ENCODE data around the gene FAM237B.
A peak's percentile ranks its signal among the peaks of the same experiment; 100 is the strongest.

The FAM237B gene

GRCh38 chr7:90290244-90291113, 30.6 kb downstream of the FAM237B start:
- no peak for DNase-seq (ENCODE audit: low read depth)

- DNase-seq (ENCODE audit: low read depth): no peak
These were observed 33.0 kb downstream of the FAM237B start for GRCh38 chr7:90288154-90288553.

GRCh38 chr7:90276033-90276728, 44.9 kb downstream of the FAM237B start:
- DNase-seq (ENCODE audit: low read depth): no peak

- DNase-seq (ENCODE audit: low read depth): no peak
These were observed 46.9 kb downstream of the FAM237B start for GRCh38 chr7:90274161-90274560.

- DNase-seq (ENCODE audit: low read depth): no peak
These were observed 48.9 kb downstream of the FAM237B start for GRCh38 chr7:90272242-90272641.

GRCh38 chr7:90271753-90272152, 49.4 kb downstream of the FAM237B start:
- peak; percentile 58 for DNase-seq (ENCODE audit: low read depth)

- no peak for DNase-seq (ENCODE audit: low read depth)
These were observed 50.5 kb downstream of the FAM237B start for GRCh38 chr7:90270431-90271178.

- DNase-seq (ENCODE audit: low read depth): no peak
These were observed 51.9 kb downstream of the FAM237B start for GRCh38 chr7:90269163-90269562.

- no peak for DNase-seq (ENCODE audit: low read depth)
These were observed 53.7 kb downstream of the FAM237B start for GRCh38 chr7:90267263-90267858.

GRCh38 chr7:90266808-90267207, 54.3 kb downstream of the FAM237B start:
- peak; percentile 38 for DNase-seq (ENCODE audit: low read depth)
